ENCODE results near the gene CSRP1. TPM values are rescaled to one million over a fixed set of nuclear protein-coding genes. Genes with fewer than 3 reads are reported as not detected.
A peak's percentile ranks its signal among the peaks of the same experiment; 100 is the strongest.

The CSRP1 gene
- total RNA-seq, 5 donors from 2014 or later (not counting 1 experiment from before 2014, with no cell fraction given), result 35.0 to 47.2 (median 36.8) TPM

DNA sequence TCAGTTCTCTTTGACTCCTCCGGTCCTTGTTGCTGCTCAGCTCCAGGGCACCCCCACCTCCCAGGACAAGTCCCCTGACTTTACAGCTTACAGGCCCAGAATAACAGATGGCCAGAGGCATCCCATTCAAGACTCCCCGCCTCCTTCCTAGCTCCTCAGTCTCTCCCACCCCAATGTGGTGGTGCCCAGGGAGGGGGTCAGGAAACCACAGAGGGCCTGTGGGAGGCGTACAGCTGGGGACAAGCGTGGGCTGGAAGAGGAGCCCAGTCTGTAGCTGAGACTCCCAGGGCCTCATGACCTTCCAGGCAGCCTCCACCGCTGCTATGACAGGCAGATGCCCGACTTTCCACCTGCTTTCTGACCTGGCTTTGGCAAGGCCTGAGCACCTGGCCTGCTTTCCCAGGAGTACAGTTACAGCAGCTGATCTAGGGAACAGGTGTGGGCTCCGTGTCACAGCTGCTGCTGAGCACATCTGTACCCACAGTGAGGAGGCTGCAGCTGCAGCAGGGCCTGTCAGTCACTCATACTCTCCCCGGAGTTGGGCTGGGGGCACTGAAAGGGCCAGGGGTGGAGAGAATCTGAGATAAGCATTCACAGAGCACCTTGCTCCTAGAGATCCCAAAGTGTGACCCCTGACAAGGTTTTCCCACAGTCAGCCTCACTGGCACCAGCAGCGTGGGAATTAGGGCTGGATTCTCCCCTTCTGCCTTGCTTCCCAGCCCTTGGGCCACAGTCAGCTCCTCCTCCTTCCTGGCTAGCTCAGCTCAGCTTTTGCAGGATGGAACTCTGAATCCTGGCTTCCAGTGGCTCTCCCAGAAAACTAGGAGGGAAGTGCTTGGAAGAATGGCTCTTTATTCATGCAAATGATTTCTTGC is 24.9 kb upstream of the CSRP1 start:
- Histone ChIP-seq H3K4me1 (ENCODE audit: control insufficient read depth in 1 of 2, extremely low read depth in 1 of 2, insufficient read depth in 2 of 2, low read length in 2 of 2) (no peaks in the 10 kb centered on the region), H3K27ac (ENCODE audit: low read length) (no peak overlapping the region), H3K36me3 (ENCODE audit: control insufficient read depth in 2 of 2, extremely low read depth in 1 of 2, insufficient read depth in 1 of 2, low read length in 1 of 2) (no peaks in the 10 kb centered on the region), H3K9me3 (peaks cover 3% of the 10 kb centered on the region), H3K4me3 (ENCODE audit: control insufficient read depth in 1 of 2, extremely low read depth in 1 of 2, low read length in 1 of 2) (no peak overlapping the region), H3K27me3 (replicated peaks in 1 of 2; ENCODE audit: control insufficient read depth in 2 of 2, extremely low read depth in 1 of 2, insufficient read depth in 2 of 2, low read length in 1 of 2) (peaks cover 0 to 31% of the 10 kb centered on the region in 2 experiments)
- peaks cover 0 to 5% (median 0%) of the 10 kb centered on the region in 3 donors for H3K4me1 Mint-ChIP-seq
- DNase-seq (no peak), ATAC-seq (replicated peaks in 1 of 4) (no peak)
- H3K4me3 Mint-ChIP-seq, result no peak overlapping the region
- WGBS (ENCODE audit: insufficient coverage), result 66% methylated on average over 9 of the region's 9 CpGs
- H3K27ac Mint-ChIP-seq, result no peak overlapping the region
- peaks cover 47% of the 10 kb centered on the region for H3K36me3 Mint-ChIP-seq
- no peaks in the 10 kb centered on the region for H3K9me3 Mint-ChIP-seq
- H3K27me3 Mint-ChIP-seq, result peaks cover 18 to 19% of the 10 kb centered on the region in 2 donors
- ChIA-PET CTCF (interaction anchor here in 1 of 2 donors (0.6 kb wide), 1 partner anchor 14 kb away, joined by 10 read pairs; no protein-coding TSS in a partner anchor), POLR2A (no interaction called here)

DNA sequence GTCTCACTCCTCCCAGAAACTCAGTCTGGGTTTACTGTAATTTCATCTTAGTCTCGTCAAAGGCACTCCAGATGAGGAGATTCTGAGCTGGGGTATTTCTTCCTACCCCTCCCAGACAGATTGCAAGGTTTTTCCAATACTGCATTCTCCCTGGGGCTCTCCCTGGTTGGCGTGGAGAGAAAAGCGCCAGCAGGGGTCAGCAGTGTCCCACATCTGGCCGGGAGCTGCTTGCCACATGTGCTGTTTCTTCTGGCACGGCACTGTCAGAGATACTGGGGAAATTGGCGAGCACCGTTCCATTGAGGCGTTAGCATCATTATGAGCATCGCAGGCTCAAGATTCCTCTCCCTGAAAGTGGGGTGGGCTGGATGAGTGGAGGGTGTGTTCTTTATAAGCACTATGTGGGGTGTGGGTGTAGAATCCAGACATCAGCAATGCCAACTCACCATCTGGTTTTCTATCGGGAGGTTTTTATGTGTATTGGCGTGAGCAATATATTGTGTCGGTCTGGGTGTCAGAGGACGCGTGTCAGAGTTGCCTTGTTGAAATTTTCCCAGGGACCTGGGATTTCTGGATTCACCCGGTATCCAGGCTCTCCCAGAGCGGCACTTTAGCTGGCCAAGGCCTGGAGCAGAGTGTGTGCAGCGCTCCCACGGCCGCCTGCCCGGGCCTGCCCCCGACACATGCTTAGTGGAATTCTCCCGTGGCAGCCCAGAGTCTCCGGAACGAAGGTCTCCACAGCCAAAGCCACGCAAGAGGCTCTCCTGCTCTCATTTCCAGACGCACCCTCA is 24.0 kb upstream of the CSRP1 start:
- DNase-seq (peak in 3 of 35 experiments; percentile 21 to 23 (median 23)), ATAC-seq (replicated peaks in 1 of 4) (no peak)
- Histone ChIP-seq H3K4me1 (ENCODE audit: control insufficient read depth in 1 of 2, extremely low read depth in 1 of 2, insufficient read depth in 2 of 2, low read length in 2 of 2) (no peaks in the 10 kb centered on the region), H3K27ac (ENCODE audit: low read length) (no peak overlapping the region), H3K27me3 (replicated peaks in 1 of 2; ENCODE audit: control insufficient read depth in 2 of 2, extremely low read depth in 1 of 2, insufficient read depth in 2 of 2, low read length in 1 of 2) (peaks cover 0 to 23% of the 10 kb centered on the region in 2 experiments), H3K36me3 (ENCODE audit: control insufficient read depth in 2 of 2, extremely low read depth in 1 of 2, insufficient read depth in 1 of 2, low read length in 1 of 2) (no peaks in the 10 kb centered on the region), H3K9me3 (peaks cover 3% of the 10 kb centered on the region), H3K4me3 (ENCODE audit: control insufficient read depth in 1 of 2, extremely low read depth in 1 of 2, low read length in 1 of 2) (no peak overlapping the region)
- CTCF ChIA-PET, result no interaction called here
- 85% methylated on average over 19 of the region's 26 CpGs for whole genome bisulfite sequencing (ENCODE audit: insufficient coverage)
- H3K27ac Mint-ChIP-seq, result no peak overlapping the region
- peaks cover 0 to 5% (median 0%) of the 10 kb centered on the region in 3 donors for H3K4me1 Mint-ChIP-seq
- peaks cover 43% of the 10 kb centered on the region for H3K36me3 Mint-ChIP-seq
- POLR2A ChIA-PET, result no interaction called here
- H3K27me3 Mint-ChIP-seq, result peaks cover 9 to 11% of the 10 kb centered on the region in 2 donors
- no peak overlapping the region for H3K4me3 Mint-ChIP-seq
- H3K9me3 Mint-ChIP-seq, result no peaks in the 10 kb centered on the region

DNA sequence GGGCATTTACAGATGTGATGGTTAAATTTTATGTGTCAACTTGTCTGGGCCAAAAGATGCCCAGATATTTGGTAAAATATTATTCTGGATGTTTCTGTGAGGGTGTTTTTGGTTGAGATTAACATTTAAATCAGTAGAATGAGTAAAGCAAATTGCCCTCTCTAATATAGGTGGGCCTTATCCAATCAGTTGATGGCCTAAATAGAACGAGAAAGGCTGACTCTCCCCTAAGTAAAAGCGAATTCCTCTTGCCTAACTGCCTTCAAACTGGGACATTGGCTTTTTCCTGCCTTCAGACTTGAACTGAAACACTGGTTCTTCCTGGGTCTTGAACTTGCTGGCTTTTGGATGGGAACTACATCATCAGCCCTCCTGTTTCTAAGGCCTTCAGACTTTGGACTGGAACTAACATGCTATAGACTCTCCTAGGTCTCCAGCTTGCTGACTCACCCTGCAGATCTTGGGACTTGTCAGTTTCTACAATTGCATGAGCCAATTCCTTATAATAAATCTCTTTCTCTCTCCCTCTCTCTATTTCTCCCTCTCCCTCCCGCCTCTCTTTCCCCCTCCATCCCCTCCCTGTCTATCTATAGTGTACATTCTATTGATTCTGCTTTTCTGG is 21.8 kb upstream of the CSRP1 start:
- Histone ChIP-seq H3K27me3 (replicated peaks in 1 of 2; ENCODE audit: control insufficient read depth in 2 of 2, extremely low read depth in 1 of 2, insufficient read depth in 2 of 2, low read length in 1 of 2) (peaks cover 0 to 14% of the 10 kb centered on the region in 2 experiments), H3K4me1 (ENCODE audit: control insufficient read depth in 1 of 2, extremely low read depth in 1 of 2, insufficient read depth in 2 of 2, low read length in 2 of 2) (no peaks in the 10 kb centered on the region), H3K27ac (ENCODE audit: low read length) (no peak overlapping the region), H3K36me3 (ENCODE audit: control insufficient read depth in 2 of 2, extremely low read depth in 1 of 2, insufficient read depth in 1 of 2, low read length in 1 of 2) (no peaks in the 10 kb centered on the region), H3K9me3 (peaks cover 7% of the 10 kb centered on the region), H3K4me3 (ENCODE audit: control insufficient read depth in 1 of 2, extremely low read depth in 1 of 2, low read length in 1 of 2) (no peak overlapping the region)
- Mint-ChIP-seq H3K27me3 (peaks cover 2 to 7% of the 10 kb centered on the region in 2 donors), H3K9me3 (no peaks in the 10 kb centered on the region), H3K27ac (no peak overlapping the region), H3K4me3 (no peak overlapping the region), H3K36me3 (peaks cover 50% of the 10 kb centered on the region), H3K4me1 (peaks cover 0 to 5% (median 0%) of the 10 kb centered on the region in 3 donors)
- ChIA-PET POLR2A (no interaction called here), CTCF (no interaction called here)
- DNase-seq (no peak), ATAC-seq (replicated peaks in 1 of 4) (no peak)
- WGBS (ENCODE audit: insufficient coverage), result 84% methylated on average over 2 of the region's 3 CpGs

DNA sequence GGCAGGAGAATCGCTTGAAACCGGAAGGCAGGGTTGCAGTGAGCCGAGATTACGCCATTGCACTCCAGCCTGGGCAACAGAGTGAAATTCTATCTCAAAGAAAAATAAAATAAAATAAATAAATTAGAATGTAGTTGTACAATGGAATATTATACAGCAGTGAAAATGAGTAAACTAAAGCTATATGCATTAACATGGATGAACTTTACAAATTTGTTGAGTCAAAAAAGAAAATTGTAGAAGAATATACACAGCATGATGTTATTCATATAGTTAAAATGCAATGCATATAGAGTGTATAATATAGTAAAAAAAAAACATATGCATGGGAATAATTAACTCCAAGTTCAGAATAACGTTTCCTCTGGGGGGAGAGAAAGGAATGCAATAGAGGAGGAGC is 21.0 kb upstream of the CSRP1 start:
- H3K9me3 Mint-ChIP-seq, result no peaks in the 10 kb centered on the region
- DNase-seq, result no peak
- Histone ChIP-seq H3K27me3 (replicated peaks in 1 of 2; ENCODE audit: control insufficient read depth in 2 of 2, extremely low read depth in 1 of 2, insufficient read depth in 2 of 2, low read length in 1 of 2) (peaks cover 0 to 13% of the 10 kb centered on the region in 2 experiments), H3K27ac (ENCODE audit: low read length) (no peak overlapping the region), H3K4me3 (ENCODE audit: control insufficient read depth in 1 of 2, extremely low read depth in 1 of 2, low read length in 1 of 2) (no peak overlapping the region), H3K36me3 (ENCODE audit: control insufficient read depth in 2 of 2, extremely low read depth in 1 of 2, insufficient read depth in 1 of 2, low read length in 1 of 2) (no peaks in the 10 kb centered on the region), H3K9me3 (peaks cover 7% of the 10 kb centered on the region), H3K4me1 (ENCODE audit: control insufficient read depth in 1 of 2, extremely low read depth in 1 of 2, insufficient read depth in 2 of 2, low read length in 2 of 2) (no peaks in the 10 kb centered on the region)
- no peak overlapping the region for H3K4me3 Mint-ChIP-seq
- H3K36me3 Mint-ChIP-seq, result peaks cover 47% of the 10 kb centered on the region
- ATAC-seq (replicated peaks in 1 of 4), result no peak
- ChIA-PET CTCF (interaction anchor here (0.6 to 0.8 kb wide), 2 partner anchors 15 to 80 kb away, joined by 3 read pairs; no protein-coding TSS in a partner anchor), POLR2A (no interaction called here)
- H3K27ac Mint-ChIP-seq, result no peak overlapping the region
- peaks cover 0 to 5% (median 0%) of the 10 kb centered on the region in 3 donors for H3K4me1 Mint-ChIP-seq
- no CpG with 5 or more reads among the region's 5 CpGs for WGBS (ENCODE audit: insufficient coverage)
- H3K27me3 Mint-ChIP-seq, result peaks cover under 1 to 5% of the 10 kb centered on the region in 2 donors

DNA sequence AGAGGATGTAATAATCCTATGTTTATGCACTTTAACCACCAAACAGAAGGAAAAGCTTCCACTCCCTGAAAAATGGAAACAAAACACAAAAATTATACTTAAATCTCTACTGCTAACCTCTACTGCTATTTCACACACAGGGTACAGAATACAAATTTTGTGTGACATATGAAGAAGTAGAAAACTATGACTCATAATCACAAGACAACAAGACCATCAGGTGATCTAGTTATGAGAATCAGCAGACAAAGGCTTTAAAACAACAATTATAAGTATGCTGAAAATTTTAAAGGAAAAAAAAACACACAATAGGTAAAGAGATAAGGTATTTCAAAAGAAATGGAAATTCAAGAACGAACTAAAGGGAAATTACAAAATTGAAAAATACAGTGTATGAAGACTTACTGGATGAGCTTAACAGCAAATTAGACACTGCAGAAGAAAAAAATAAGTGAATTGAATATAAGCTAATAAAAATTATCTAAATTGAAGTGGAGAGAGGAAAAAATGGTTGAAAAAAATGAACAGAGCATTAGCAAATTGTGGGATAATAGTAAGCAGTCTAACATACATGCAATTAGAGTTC is 18.4 kb upstream of the CSRP1 start:
- no CpG with 5 or more reads among the region's 1 CpG for WGBS (ENCODE audit: insufficient coverage)
- CTCF ChIA-PET, result interaction anchor here (0.8 to 0.9 kb wide), 3 partner anchors 9 to 269 kb away, joined by 3 to 7 read pairs (median 3); no protein-coding TSS in a partner anchor

More for the DNA sequence above, 18.4 kb upstream of the CSRP1 start:
- no peak overlapping the region for H3K4me3 ChIP-seq (ENCODE audit: control insufficient read depth in 1 of 2, extremely low read depth in 1 of 2, low read length in 1 of 2)
- ATAC-seq (replicated peaks in 1 of 4), result no peak
- Mint-ChIP-seq H3K4me3 (no peak overlapping the region), H3K27me3 (no peaks in the 10 kb centered on the region), H3K36me3 (peaks cover 41% of the 10 kb centered on the region), H3K9me3 (no peaks in the 10 kb centered on the region), H3K4me1 (no peaks in the 10 kb centered on the region), H3K27ac (no peak overlapping the region)
- POLR2A ChIA-PET, result no interaction called here
- no peaks in the 10 kb centered on the region for H3K4me1 ChIP-seq (ENCODE audit: control insufficient read depth in 1 of 2, extremely low read depth in 1 of 2, insufficient read depth in 2 of 2, low read length in 2 of 2)
- no peak for DNase-seq
- H3K9me3 ChIP-seq, result peaks cover 7% of the 10 kb centered on the region
- H3K36me3 ChIP-seq (ENCODE audit: control insufficient read depth in 2 of 2, extremely low read depth in 1 of 2, insufficient read depth in 1 of 2, low read length in 1 of 2), result peaks cover 0 to 4% of the 10 kb centered on the region in 2 donors
- no peaks in the 10 kb centered on the region for H3K27me3 ChIP-seq (replicated peaks in 1 of 2; ENCODE audit: control insufficient read depth in 2 of 2, extremely low read depth in 1 of 2, insufficient read depth in 2 of 2, low read length in 1 of 2)
- H3K27ac ChIP-seq (ENCODE audit: low read length), result no peak overlapping the region
